ENCODE data around the gene PCDHA4. TPM values are rescaled to one million over a fixed set of nuclear protein-coding genes. Genes with fewer than 3 reads are reported as not detected.
"Not testable (repeated sequence)": the region's sequence is repeated elsewhere in the genome, so short reads cannot be mapped to it uniquely, and the experiment has no call there.

Gene PCDHA4
- total RNA-seq: 8.0 TPM

DNA sequence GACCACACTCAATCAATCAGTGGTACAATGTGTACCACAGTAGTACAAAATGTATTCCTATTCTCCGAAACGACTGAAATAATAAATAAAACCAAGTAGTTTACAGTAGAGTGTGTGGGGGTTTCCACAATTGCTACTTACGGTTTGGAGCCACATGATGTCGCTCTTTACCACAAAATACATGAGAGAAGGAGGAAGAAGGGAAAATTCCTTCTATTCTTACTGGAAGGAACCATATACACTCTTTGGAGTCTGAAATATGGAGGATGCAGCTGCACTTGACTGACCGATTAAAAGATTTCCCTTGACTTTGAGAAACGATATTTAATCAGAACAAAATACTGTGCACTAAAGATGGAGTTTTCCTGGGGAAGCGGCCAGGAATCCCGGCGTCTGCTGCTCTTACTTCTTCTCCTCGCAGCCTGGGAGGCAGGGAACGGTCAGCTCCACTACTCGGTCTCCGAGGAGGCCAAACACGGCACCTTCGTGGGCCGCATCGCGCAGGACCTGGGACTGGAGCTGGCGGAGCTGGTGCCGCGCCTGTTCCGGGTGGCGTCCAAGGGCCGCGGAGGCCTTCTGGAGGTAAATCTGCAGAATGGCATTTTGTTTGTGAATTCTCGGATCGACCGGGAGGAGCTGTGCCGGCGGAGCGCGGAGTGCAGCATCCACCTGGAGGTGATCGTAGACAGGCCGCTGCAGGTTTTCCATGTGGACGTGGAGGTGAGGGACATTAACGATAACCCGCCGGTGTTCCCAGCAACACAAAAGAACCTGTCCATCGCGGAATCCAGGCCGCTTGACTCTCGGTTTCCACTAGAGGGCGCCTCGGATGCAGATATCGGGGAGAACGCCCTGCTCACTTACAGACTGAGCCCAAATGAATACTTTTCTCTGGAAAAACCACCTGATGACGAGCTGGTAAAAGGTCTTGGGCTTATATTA lies at the start of gene PCDHA4:
TSS of gene PCDHA4 (plus strand) at position 235 of the 942 bp plus-strand sequence.
- DNase-seq (ENCODE audit: low spot score): peak; percentile 34

DNA sequence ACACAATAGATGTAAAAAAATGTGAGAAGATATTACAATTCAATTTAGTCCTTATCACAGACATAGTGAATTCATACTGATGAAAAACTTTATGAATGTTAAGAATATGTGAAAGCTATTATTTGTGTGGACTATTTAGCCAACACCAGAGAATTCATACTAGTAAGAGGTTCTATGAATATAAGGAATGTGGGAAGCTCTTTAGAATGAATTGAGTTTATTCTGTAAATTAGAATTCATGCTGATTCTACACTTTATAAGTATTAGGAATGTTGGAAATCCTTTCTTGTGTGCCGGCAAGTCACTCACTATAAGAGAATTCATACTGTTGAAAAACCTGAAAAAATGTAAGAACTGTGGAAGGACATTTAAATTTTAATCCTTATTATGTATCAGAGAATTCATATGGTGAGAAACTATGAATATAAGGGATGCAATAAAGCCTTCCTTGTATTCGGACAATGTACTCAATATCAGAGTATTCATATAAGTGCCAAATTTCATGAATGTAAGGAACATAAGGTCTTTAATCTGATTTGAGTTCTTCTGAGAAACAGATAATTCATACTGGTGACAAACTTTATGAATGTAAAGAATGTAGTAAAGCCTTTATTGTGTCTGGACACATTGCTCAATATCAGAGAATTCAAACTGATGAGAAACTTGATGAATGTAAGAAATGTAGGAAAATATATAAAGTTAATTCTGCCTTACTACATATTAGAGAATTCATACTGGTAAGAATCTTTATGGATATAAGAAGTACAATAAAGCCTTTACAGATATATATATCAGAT lies 42.5 kb upstream of the PCDHA4 start:
- no peak for DNase-seq (ENCODE audit: low spot score)

DNA sequence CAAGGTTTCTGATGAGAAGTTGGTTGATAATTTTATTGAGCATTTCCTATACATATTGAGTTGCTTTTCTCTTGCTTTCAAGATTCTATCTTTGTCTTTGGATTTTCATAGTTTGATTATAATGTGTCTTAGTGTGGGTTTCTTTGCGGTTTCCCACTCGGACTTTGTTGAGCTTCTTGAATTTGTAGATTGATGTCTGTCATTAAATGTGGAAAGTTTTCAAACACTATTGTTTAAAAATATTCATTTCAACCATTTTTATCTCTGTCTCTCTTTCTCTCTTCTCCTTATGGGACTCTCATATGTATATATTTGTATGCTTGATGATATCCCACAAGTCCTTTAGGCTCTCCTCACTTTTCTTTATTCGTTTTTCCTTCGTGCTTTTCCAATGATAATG lies 39.4 kb upstream of the PCDHA4 start:
- DNase-seq (ENCODE audit: low spot score): no peak

DNA sequence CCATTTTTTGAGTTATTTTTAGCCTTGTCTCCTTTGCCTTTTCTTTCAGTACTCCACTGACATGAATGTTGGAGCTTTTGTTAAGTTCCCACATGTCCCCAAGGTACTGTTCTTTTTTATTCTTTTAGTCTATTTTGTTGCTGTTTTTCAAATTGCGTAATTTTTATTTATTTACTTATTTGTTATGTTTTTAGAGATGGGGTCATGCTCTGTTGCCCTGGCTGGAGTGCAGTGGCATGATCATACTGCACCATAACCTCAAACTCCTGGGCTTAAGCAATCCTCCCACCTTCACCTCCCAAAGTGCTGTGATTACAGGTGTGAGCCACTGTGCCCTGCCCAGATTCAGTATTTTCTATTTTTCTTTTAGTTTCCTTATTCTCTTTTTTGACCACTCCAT lies 26.4 kb upstream of the PCDHA4 start:
- no peak for DNase-seq (ENCODE audit: low spot score)

DNA sequence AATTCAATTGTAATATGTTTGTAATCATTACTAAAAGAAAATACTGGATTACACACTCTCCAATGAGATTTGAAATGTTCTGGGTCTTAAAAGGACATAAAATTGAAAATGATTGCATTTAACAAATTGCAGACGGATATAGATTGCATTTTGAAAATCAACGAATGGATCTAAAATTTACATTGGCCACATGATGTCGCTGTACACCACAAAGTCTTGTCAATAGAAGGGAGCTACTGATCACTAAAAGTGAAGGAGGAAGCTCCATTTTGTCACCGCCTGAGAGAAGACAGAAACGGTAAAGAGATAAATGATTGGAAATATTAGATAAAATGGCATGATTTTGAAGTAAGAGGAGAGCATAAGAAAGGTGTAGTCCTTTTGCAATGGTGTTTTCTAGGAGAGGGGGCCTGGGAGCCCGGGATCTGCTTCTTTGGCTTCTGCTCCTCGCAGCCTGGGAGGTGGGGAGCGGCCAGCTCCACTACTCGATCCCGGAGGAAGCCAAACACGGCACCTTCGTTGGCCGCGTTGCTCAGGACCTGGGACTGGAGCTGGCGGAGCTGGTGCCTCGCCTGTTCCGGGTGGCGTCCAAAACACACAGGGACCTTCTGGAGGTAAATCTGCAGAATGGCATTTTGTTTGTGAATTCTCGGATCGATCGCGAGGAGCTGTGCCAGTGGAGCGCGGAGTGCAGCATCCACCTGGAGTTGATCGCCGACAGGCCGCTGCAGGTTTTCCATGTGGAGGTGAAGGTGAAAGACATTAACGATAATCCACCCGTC lies 20.8 kb upstream of the PCDHA4 start, which contains the start of gene PCDHA1:
TSS of gene PCDHA1 (plus strand) at position 236 of the 782 bp plus-strand sequence.
- no peak for DNase-seq (ENCODE audit: low spot score)

DNA sequence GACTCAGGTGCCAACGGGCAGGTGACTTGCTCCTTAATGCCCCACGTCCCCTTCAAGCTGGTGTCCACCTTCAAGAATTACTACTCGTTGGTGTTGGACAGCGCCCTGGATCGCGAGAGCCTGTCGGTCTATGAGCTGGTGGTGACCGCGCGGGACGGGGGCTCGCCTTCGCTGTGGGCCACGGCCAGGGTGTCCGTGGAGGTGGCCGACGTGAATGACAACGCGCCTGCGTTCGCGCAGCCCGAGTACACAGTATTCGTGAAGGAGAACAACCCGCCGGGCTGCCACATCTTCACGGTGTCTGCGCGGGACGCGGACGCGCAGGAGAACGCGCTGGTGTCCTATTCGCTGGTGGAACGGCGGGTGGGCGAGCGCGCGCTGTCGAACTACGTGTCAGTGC lies 19.4 kb upstream of the PCDHA4 start:
- not testable (repeated sequence) for DNase-seq (ENCODE audit: low spot score)

DNA sequence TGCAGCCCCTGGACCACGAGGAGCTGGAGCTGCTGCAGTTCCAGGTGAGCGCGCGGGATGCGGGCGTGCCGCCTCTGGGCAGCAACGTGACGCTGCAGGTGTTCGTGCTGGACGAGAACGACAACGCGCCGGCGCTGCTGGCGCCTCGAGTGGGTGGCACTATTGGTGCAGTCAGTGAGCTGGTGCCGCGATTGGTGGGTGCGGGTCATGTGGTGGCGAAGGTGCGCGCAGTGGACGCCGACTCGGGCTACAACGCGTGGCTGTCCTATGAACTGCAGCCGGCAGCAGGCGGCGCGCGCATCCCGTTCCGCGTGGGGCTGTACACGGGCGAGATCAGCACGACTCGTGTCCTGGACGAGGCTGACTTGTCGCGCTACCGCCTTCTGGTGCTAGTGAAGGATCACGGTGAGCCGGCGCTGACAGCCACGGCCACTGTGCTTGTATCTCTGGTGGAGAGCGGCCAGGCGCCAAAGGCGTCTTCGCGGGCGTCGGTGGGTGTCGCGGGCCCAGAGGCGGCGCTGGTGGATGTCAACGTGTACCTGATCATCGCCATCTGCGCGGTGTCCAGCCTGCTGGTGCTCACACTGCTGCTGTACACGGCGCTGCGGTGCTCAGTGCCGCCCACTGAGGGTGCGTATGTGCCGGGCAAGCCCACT lies 18.9 kb upstream of the PCDHA4 start:
- DNase-seq (ENCODE audit: low spot score): not testable (repeated sequence)

DNA sequence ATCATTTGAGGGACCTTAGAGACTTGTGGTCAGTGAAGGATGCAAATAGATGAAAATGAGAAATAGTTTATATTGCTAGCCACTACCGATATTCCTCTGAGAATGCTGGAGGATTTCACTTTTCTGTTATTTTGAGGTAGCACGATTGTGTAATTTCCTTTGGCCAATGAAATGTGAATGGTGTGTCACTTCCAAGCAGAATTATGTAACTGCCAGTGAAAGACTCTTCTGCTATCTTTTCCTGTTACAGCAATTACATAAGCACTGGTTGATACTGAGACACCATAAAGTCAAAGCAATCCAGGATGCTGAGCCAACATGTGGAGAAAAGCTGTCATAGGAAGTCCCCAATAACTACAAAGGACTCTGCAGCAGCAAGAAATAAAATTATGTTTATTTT lies 15.8 kb upstream of the PCDHA4 start:
- DNase-seq (ENCODE audit: low spot score): no peak

DNA sequence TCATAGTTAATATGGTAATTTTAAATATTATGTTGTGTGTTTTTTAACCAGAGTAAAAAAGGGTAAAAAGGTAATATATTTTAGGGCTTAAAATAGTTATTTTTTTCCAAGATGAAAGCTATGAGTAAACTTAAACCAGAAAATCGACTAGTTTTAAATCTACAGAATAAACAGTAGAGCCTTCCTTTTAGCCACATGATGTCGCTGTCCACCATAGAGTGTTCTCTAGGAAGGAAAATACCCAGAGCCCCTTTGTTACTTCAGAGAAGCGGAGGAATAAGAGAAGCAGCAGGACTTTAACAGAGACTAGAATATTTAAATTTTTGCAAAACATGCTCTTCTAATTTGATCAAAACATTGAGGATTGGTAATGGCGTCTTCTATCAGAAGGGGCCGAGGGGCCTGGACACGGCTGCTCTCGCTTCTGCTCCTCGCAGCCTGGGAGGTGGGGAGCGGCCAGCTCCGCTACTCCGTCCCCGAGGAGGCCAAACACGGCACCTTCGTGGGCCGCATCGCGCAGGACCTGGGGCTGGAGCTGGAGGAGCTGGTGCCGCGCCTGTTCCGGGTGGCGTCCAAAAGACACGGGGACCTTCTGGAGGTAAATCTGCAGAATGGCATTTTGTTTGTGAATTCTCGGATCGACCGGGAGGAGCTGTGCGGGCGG lies 12.1 kb upstream of the PCDHA4 start, which contains the start of gene PCDHA2:
TSS of gene PCDHA2 (plus strand) at position 258 of the 664 bp plus-strand sequence.
- DNase-seq (ENCODE audit: low spot score): no peak

DNA sequence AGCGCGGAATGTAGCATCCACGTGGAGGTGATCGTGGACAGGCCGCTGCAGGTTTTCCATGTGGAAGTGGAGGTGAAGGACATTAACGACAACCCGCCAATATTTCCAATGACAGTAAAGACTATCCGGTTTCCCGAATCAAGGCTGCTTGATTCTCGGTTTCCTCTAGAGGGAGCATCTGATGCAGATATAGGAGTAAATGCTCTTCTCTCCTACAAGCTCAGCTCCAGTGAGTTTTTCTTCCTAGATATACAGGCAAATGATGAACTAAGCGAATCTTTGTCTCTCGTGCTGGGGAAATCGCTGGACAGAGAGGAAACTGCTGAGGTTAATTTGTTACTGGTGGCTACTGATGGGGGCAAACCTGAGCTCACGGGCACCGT lies 11.6 kb upstream of the PCDHA4 start:
- DNase-seq (ENCODE audit: low spot score): no peak

DNA sequence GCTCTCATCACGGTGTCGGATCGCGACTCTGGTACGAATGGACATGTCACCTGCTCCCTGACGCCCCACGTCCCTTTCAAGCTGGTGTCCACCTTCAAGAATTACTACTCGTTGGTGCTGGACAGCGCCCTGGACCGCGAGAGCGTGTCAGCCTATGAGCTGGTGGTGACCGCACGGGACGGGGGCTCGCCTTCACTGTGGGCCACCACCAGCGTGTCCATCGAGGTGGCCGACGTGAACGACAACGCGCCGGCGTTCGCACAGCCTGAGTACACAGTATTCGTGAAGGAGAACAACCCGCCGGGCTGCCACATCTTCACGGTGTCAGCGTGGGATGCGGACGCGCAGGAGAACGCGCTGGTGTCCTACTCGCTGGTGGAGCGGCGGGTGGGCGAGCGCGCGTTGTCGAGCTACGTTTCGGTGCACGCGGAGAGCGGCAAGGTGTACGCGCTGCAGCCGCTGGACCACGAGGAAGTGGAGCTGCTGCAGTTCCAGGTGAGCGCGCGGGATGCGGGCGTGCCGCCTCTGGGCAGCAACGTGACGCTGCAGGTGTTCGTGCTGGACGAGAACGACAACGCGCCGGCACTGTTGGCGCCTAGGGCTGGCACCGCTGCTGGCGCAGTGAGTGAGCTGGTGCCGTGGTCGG lies 10.7 kb upstream of the PCDHA4 start:
- DNase-seq (ENCODE audit: low spot score): not testable (repeated sequence)

DNA sequence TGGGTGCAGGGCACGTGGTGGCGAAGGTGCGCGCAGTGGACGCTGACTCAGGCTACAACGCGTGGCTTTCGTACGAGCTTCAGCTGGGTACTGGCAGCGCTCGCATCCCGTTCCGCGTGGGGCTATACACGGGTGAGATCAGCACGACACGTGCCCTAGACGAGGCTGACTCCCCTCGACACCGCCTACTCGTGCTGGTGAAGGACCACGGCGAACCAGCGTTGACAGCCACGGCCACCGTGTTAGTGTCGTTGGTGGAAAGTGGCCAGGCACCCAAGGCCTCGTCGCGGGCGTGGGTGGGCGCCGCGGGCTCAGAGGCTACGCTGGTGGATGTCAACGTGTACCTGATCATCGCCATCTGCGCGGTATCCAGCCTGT lies 10.2 kb upstream of the PCDHA4 start:
- DNase-seq (ENCODE audit: low spot score): no peak

DNA sequence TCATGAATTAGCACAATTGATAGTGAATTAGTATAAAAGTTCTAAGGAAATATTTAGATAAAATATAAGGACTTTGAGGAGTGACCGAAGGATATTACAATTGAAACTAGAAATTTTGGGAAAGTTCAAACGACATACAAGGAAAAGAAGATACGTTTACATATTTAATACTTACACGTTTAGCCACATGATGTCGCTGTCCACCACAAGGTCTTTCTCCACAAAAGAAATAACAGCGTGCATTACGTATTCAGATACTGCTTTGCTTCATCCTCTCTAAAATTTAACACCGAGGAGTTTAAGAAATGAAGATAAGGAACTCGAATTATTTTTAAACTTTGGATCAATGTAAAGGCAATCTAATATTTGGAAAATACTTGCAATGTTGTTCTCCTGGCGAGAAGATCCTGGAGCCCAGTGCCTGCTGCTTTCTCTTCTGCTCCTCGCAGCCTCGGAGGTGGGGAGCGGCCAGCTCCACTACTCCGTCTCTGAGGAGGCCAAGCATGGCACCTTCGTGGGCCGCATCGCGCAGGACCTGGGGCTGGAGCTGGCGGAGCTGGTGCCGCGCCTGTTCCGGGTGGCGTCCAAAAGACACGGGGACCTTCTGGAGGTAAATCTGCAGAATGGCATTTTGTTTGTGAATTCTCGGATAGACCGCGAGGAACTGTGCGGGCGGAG lies 5.9 kb upstream of the PCDHA4 start, which contains the start of gene PCDHA3:
TSS of gene PCDHA3 (plus strand) at position 242 of the 678 bp plus-strand sequence.
- DNase-seq (ENCODE audit: low spot score): no peak

DNA sequence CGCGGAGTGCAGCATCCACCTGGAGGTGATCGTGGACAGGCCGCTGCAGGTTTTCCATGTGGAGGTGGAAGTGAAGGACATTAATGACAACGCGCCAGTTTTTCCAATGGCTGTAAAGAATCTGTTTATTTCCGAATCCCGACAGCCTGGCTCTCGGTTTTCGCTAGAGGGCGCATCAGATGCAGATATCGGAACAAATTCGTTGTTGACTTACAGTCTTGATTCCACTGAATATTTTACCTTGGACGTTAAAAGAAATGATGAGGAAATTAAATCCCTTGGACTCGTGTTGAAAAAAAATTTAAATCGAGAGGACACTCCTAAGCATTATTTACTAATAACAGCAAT lies 5.4 kb upstream of the PCDHA4 start:
- no peak for DNase-seq (ENCODE audit: low spot score)

DNA sequence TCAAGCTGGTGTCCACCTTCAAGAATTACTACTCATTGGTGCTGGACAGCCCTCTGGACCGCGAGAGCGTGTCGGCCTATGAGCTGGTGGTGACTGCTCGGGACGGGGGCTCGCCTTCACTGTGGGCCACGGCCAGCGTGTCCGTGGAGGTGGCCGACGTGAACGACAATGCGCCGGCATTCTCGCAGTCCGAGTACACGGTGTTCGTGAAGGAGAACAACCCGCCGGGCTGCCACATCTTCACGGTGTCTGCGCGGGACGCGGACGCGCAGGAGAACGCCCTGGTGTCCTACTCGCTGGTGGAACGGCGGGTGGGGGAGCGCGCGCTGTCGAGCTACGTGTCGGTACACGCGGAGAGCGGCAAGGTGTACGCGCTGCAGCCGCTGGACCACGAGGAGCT lies 4.5 kb upstream of the PCDHA4 start:
- not testable (repeated sequence) for DNase-seq (ENCODE audit: low spot score)

DNA sequence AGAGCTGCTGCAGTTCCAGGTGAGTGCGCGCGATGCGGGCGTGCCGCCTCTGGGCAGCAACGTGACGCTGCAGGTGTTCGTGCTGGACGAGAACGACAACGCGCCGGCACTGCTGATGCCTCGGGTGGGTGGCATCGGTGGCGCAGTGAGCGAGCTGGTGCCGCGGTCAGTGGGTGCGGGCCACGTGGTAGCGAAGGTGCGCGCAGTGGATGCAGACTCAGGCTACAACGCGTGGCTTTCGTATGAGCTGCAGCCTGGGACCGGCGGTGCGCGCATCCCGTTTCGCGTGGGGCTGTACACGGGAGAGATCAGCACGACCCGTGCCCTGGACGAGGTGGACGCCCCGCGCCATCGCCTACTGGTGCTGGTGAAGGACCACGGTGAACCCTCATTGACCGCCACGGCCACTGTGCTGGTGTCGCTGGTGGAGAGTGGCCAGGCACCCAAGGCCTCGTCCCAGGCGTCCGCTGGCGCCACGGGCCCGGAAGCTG lies 4.0 kb upstream of the PCDHA4 start:
- no peak for DNase-seq (ENCODE audit: low spot score)

DNA sequence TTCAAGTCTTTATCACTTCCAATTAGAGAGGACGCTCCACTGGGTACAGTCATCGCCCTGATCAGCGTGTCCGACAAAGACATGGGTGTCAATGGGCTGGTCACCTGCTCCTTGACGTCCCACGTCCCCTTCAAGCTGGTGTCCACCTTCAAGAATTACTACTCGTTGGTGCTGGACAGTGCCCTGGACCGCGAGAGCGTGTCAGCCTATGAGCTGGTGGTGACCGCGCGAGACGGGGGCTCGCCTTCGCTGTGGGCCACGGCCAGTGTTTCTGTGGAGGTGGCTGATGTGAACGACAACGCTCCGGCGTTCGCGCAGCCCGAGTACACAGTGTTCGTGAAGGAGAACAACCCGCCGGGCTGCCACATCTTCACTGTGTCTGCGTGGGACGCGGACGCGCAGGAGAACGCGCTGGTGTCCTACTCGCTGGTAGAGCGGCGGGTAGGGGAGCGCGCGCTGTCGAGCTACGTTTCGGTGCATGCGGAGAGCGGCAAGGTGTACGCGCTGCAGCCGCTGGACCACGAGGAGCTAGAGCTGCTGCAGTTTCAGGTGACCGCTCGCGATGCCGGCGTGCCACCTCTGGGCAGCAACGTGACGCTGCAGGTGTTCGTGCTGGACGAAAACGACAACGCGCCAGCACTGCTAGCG lies 1.5 kb downstream of the PCDHA4 start:
- DNase-seq (ENCODE audit: low spot score): not testable (repeated sequence)

DNA sequence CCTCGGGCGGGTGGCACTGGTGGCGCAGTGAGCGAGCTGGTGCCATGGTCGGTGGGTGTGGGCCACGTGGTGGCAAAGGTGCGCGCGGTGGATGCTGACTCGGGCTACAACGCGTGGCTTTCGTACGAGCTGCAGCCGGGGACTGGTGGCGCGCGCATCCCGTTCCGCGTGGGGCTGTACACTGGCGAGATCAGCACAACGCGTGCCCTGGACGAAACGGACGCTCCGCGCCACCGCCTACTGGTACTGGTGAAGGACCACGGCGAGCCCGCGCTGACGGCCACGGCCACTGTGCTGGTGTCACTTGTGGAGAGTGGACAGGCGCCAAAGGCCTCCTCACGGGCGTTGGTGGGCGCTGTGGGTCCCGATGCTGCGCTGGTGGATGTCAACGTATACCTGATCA lies 2.0 kb downstream of the PCDHA4 start:
- no peak for DNase-seq (ENCODE audit: low spot score)
